Inflammatory macrophage (primary cell): Measurements from ENCODE around the gene TPO.
"Not testable (repeated sequence)": the region's sequence is repeated elsewhere in the genome, so short reads cannot be mapped to it uniquely, and the experiment has no call there.

Experiments used
- DNase-seq, 2 donors: peaks; one replicate each; pipeline ENCODE4 v3.0.0-alpha.2; 2020 to 2022

The TPO gene

GRCh38 chr2:1405967-1406366 is 7.3 kb upstream of the TPO start:
- no peak for DNase-seq

GRCh38 chr2:1406434-1406833 is 6.8 kb upstream of the TPO start:
- DNase-seq: no peak

- DNase-seq: no peak
These were observed 5.2 kb upstream of the TPO start for GRCh38 chr2:1407950-1408675.

- DNase-seq: no peak
These were observed 858 bp downstream of the TPO start for GRCh38 chr2:1414121-1414520.

GRCh38 chr2:1414901-1415300 is 1.6 kb downstream of the TPO start:
- not testable (repeated sequence) for DNase-seq

- no peak for DNase-seq
These were observed 2.2 kb downstream of the TPO start for GRCh38 chr2:1415501-1415900.

- no peak for DNase-seq
These were observed 5.3 kb downstream of the TPO start for GRCh38 chr2:1418566-1418965.

- DNase-seq: no peak
These were observed 7.7 kb downstream of the TPO start for GRCh38 chr2:1420746-1421480.

- DNase-seq: no peak
These were observed 8.5 kb downstream of the TPO start for GRCh38 chr2:1421731-1422130.

GRCh38 chr2:1422131-1422530 is 8.9 kb downstream of the TPO start:
- DNase-seq: no peak

- DNase-seq: no peak
These were observed 9.5 kb downstream of the TPO start for GRCh38 chr2:1422716-1423285.

- no peak for DNase-seq
These were observed 13.8 kb downstream of the TPO start for GRCh38 chr2:1427086-1427485.

- DNase-seq: no peak
These were observed 16.6 kb downstream of the TPO start for GRCh38 chr2:1429895-1430294.

GRCh38 chr2:1430491-1430890 is 17.2 kb downstream of the TPO start:
- DNase-seq: no peak

GRCh38 chr2:1431886-1432400 is 18.7 kb downstream of the TPO start:
- DNase-seq: no peak

GRCh38 chr2:1432726-1433125 is 19.5 kb downstream of the TPO start:
- DNase-seq: no peak

GRCh38 chr2:1436369-1436768 is 23.1 kb downstream of the TPO start:
- no peak for DNase-seq

- no peak for DNase-seq
These were observed 23.8 kb downstream of the TPO start for GRCh38 chr2:1437101-1437500.

GRCh38 chr2:1437537-1437936 is 24.3 kb downstream of the TPO start:
- no peak for DNase-seq

GRCh38 chr2:1438972-1439371 is 25.7 kb downstream of the TPO start:
- DNase-seq: no peak

- no peak for DNase-seq
These were observed 27.3 kb downstream of the TPO start for GRCh38 chr2:1440581-1440980.

GRCh38 chr2:1446301-1446700 is 33.0 kb downstream of the TPO start:
- no peak for DNase-seq

GRCh38 chr2:1448009-1448408 is 34.7 kb downstream of the TPO start:
- DNase-seq: no peak

GRCh38 chr2:1450915-1451314 is 37.7 kb downstream of the TPO start:
- no peak for DNase-seq
